HG03103 (cell line): ENCODE results near the gene CTNNA3.

Source experiments
- ATAC-seq: cut with Tn5 transposase; IDR thresholded peaks from one replicate; pipeline ENCODE4 v1.9.1; 2021; ENCODE audit warnings: low read depth; ENCODE audit not compliant: unreplicated experiment

CTNNA3 gene

DNA sequence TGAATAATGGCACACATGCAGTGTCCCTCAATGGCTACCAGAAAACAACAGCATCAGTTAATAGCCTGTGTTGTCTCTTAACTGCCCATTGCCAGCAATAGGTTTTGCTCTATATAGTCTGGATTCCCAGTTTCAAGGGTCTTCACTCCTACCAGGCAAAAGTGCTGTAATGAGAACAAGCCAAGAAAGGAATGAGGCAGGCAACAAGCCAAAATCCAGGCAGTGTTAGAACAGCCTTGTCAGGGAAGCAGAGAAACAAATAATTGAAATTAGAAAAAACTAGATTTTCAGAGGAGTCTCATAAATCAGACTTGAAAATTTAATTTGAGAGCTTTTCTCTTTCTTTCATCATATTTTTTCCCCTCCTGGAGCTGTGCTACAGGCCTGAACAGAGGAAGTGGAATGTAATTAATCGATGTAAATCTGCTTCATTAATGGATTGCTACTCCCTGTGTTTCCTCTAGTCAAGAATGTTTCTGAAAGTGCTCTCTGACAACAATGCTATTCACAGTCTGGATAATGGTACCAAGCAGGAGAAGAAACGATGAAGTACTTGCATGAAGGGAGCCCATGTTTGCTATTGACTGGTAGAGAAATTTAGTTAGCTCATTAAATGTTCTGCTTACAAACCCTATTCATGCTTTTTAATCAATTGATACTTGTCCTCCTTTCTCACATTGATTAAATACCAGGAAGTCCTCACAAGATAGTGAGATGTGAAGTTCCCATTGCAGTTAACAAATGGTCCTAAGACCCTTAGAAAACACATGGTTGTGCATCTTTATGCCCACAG lies 972.2 kb downstream of the CTNNA3 start:
- ATAC-seq = no peak

DNA sequence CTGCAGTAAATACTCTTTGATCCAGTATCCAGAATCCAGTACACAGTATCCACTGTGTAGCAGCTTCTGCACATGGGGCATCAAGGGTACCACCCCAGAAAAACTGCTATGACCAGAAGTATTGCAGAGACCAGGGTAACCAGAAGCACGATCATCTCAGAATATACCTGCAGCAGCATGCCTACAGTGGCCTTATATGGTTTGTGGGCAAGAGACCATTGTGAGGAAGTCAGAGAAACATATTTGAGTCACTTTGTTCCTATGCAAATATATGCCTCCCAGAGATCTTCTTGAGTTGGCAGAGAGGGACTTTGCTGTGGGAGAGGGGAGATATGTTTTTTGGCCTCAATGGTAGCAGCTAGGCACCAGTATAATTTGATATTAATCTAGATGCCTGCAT lies 976.5 kb downstream of the CTNNA3 start:
- no peak for ATAC-seq

- no peak for ATAC-seq
Observed at GRCh38 chr10:66717231-66717981, 978.6 kb downstream of the CTNNA3 start.

GRCh38 chr10:66714741-66715140 lies 981.3 kb downstream of the CTNNA3 start:
- no peak for ATAC-seq

GRCh38 chr10:66713387-66713786 lies 982.6 kb downstream of the CTNNA3 start:
- ATAC-seq = no peak

GRCh38 chr10:66698069-66698468 lies 997.9 kb downstream of the CTNNA3 start:
- no peak for ATAC-seq

GRCh38 chr10:66695046-66695445 lies 1000.9 kb downstream of the CTNNA3 start:
- no peak for ATAC-seq

- no peak for ATAC-seq
Observed at GRCh38 chr10:66684581-66684980, 1011.4 kb downstream of the CTNNA3 start.

- ATAC-seq = no peak
Observed at GRCh38 chr10:66680886-66681285, 1015.1 kb downstream of the CTNNA3 start.

- no peak for ATAC-seq
Observed at GRCh38 chr10:66678521-66678920, 1017.5 kb downstream of the CTNNA3 start.

GRCh38 chr10:66673071-66673470 lies 1022.9 kb downstream of the CTNNA3 start:
- no peak for ATAC-seq

- ATAC-seq = no peak
Observed at GRCh38 chr10:66671562-66671961, 1024.4 kb downstream of the CTNNA3 start.

- no peak for ATAC-seq
Observed at GRCh38 chr10:66671064-66671463, 1024.9 kb downstream of the CTNNA3 start.

DNA sequence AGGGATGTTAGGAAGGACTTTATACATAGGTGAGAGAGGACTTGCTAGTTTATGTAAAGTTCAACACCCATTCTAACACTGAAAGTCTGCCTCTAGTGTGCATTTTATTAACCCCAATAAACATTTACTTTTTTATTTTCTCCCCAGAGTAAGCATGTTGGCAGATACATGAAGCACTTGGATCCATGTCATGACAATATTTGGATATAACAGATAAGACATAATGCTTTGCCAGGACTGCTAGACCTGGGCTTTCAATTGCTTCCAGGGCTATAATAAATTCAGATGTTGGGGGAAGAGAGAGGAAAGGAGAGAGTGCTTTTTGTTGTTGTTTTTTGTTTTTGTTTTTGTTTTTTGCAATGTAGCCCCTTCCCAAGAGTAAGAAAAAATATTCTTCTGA lies 1039.5 kb downstream of the CTNNA3 start:
- no peak for ATAC-seq

- ATAC-seq = no peak
Observed at GRCh38 chr10:66654861-66655260, 1041.1 kb downstream of the CTNNA3 start.

GRCh38 chr10:66651308-66652082 lies 1044.5 kb downstream of the CTNNA3 start:
- ATAC-seq = no peak

- ATAC-seq = no peak
Observed at GRCh38 chr10:66649626-66650025, 1046.4 kb downstream of the CTNNA3 start.

GRCh38 chr10:66642217-66642616 lies 1053.8 kb downstream of the CTNNA3 start:
- no peak for ATAC-seq

GRCh38 chr10:66639371-66639770 lies 1056.6 kb downstream of the CTNNA3 start:
- no peak for ATAC-seq

- no peak for ATAC-seq
Observed at GRCh38 chr10:66637273-66638036, 1058.5 kb downstream of the CTNNA3 start.
